ENCODE data around the gene SLC19A1. TPM values are rescaled to one million over a fixed set of nuclear protein-coding genes. Genes with fewer than 3 reads are reported as not detected.

SLC19A1 gene
- total RNA-seq, 5 donors from 2014 or later (not counting 1 experiment from before 2014, with no cell fraction given), result 10.4 to 19.2 (median 16.4) TPM

- no peak for ATAC-seq (replicated peaks in 1 of 4)
Observed at GRCh38 chr21:45491056-45491455, 51.2 kb downstream of the SLC19A1 start.

DNA sequence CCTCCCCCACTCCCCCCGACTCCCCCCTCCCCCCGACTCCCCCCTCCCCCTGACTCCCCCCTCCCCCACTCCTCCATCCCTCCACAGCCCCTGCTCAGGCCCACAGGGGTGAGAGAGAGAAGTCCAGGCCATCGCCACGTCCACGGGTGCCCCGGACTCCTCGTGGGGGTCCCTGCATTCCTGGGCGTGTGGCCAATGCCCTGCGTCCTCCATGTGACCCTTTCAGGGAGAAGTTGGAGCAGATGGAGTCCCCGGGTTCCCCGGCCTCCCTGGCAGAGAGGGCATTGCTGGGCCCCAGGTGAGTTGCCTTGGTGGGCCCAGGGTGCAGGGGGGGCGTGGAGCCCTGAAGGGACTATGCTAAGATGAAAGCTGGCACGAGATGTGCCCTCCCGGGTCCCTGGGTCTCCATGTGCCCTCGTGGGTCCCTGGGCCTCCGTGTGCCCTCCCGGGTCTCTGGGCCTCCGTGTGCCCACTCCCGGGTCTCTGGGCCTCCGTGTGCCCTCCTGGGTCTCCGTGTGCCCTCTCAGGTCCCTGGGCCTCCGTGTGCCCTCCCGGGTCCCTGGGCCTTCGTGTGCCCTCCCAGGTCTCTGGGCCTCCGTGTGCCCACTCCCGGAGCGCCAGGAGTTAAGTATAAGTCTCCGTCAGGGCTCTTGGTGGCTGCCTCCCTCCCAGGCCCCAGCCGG, 52.0 kb downstream of the SLC19A1 start:
- Mint-ChIP-seq H3K4me1 (peaks cover 0 to 4% (median 0%) of the 10 kb centered on the region in 3 donors), H3K36me3 (no peaks in the 10 kb centered on the region), H3K9me3 (no peaks in the 10 kb centered on the region), H3K27me3 (no peaks in the 10 kb centered on the region), H3K27ac (no peak overlapping the region), H3K4me3 (no peak overlapping the region)
- Histone ChIP-seq H3K27me3 (replicated peaks in 1 of 2; ENCODE audit: control insufficient read depth in 2 of 2, extremely low read depth in 1 of 2, insufficient read depth in 2 of 2, low read length in 1 of 2) (peaks cover 0 to 13% of the 10 kb centered on the region in 2 experiments), H3K4me1 (ENCODE audit: control insufficient read depth in 1 of 2, extremely low read depth in 1 of 2, insufficient read depth in 2 of 2, low read length in 2 of 2) (peaks cover 5 to 18% of the 10 kb centered on the region in 2 experiments), H3K27ac (ENCODE audit: low read length) (no peak overlapping the region), H3K9me3 (no peaks in the 10 kb centered on the region), H3K36me3 (ENCODE audit: control insufficient read depth in 2 of 2, extremely low read depth in 1 of 2, insufficient read depth in 1 of 2, low read length in 1 of 2) (peaks cover 0 to 5% of the 10 kb centered on the region in 2 donors), H3K4me3 (ENCODE audit: control insufficient read depth in 1 of 2, extremely low read depth in 1 of 2, low read length in 1 of 2) (no peak overlapping the region)
- POLR2A ChIA-PET, result no interaction called here
- no peak for ATAC-seq (replicated peaks in 1 of 4)
- CTCF ChIA-PET, result no interaction called here
- 83% methylated on average over 19 of the region's 29 CpGs for WGBS (ENCODE audit: insufficient coverage)
- no peak for DNase-seq

More at GRCh38 chr21:45491056-45491455, 51.2 kb downstream of the SLC19A1 start:
- Histone ChIP-seq H3K4me3 (ENCODE audit: control insufficient read depth in 1 of 2, extremely low read depth in 1 of 2, low read length in 1 of 2) (no peak overlapping the region), H3K9me3 (no peaks in the 10 kb centered on the region), H3K27me3 (replicated peaks in 1 of 2; ENCODE audit: control insufficient read depth in 2 of 2, extremely low read depth in 1 of 2, insufficient read depth in 2 of 2, low read length in 1 of 2) (peaks cover 0 to 13% of the 10 kb centered on the region in 2 experiments), H3K27ac (ENCODE audit: low read length) (no peak overlapping the region), H3K4me1 (ENCODE audit: control insufficient read depth in 1 of 2, extremely low read depth in 1 of 2, insufficient read depth in 2 of 2, low read length in 2 of 2) (peaks cover 5 to 18% of the 10 kb centered on the region in 2 experiments), H3K36me3 (ENCODE audit: control insufficient read depth in 2 of 2, extremely low read depth in 1 of 2, insufficient read depth in 1 of 2, low read length in 1 of 2) (peaks cover 0 to 5% of the 10 kb centered on the region in 2 donors)
- Mint-ChIP-seq H3K27ac (no peak overlapping the region), H3K4me3 (no peak overlapping the region), H3K4me1 (peaks cover 0 to 4% (median 0%) of the 10 kb centered on the region in 3 donors), H3K27me3 (no peaks in the 10 kb centered on the region), H3K36me3 (peaks cover 4% of the 10 kb centered on the region), H3K9me3 (no peaks in the 10 kb centered on the region)
- 95% methylated on average over 9 of the region's 20 CpGs for WGBS (ENCODE audit: insufficient coverage)
- ChIA-PET CTCF (no interaction called here), POLR2A (no interaction called here)
- DNase-seq, result no peak

- DNase-seq (no peak), ATAC-seq (replicated peaks in 1 of 4) (no peak)
- Histone ChIP-seq H3K4me1 (ENCODE audit: control insufficient read depth in 1 of 2, extremely low read depth in 1 of 2, insufficient read depth in 2 of 2, low read length in 2 of 2) (peaks cover 5 to 18% of the 10 kb centered on the region in 2 experiments), H3K9me3 (no peaks in the 10 kb centered on the region), H3K36me3 (ENCODE audit: control insufficient read depth in 2 of 2, extremely low read depth in 1 of 2, insufficient read depth in 1 of 2, low read length in 1 of 2) (peaks cover 0 to 5% of the 10 kb centered on the region in 2 donors), H3K27me3 (replicated peaks in 1 of 2; ENCODE audit: control insufficient read depth in 2 of 2, extremely low read depth in 1 of 2, insufficient read depth in 2 of 2, low read length in 1 of 2) (peaks cover 0 to 13% of the 10 kb centered on the region in 2 experiments), H3K27ac (ENCODE audit: low read length) (no peak overlapping the region), H3K4me3 (ENCODE audit: control insufficient read depth in 1 of 2, extremely low read depth in 1 of 2, low read length in 1 of 2) (no peak overlapping the region)
- Mint-ChIP-seq H3K27me3 (no peaks in the 10 kb centered on the region), H3K4me3 (no peak overlapping the region), H3K9me3 (no peaks in the 10 kb centered on the region), H3K4me1 (peaks cover 0 to 4% (median 0%) of the 10 kb centered on the region in 3 donors), H3K36me3 (peaks cover 1% of the 10 kb centered on the region), H3K27ac (no peak overlapping the region)
- ChIA-PET POLR2A (no interaction called here), CTCF (no interaction called here)
- no CpG with 5 or more reads among the region's 9 CpGs for WGBS (ENCODE audit: insufficient coverage)
Observed at GRCh38 chr21:45489722-45489982, 52.6 kb downstream of the SLC19A1 start.

- Mint-ChIP-seq H3K4me1 (peaks cover 0 to 8% (median 5%) of the 10 kb centered on the region in 3 donors), H3K27ac (no peak overlapping the region), H3K9me3 (peaks cover 0 to 5% (median 0%) of the 10 kb centered on the region in 3 donors), H3K36me3 (peaks cover 5% of the 10 kb centered on the region), H3K4me3 (no peak overlapping the region), H3K27me3 (no peaks in the 10 kb centered on the region)
- no peak overlapping the region for H3K27ac ChIP-seq (ENCODE audit: low read length)
- H3K4me3 ChIP-seq (ENCODE audit: control insufficient read depth in 1 of 2, extremely low read depth in 1 of 2, low read length in 1 of 2), result no peak overlapping the region
- WGBS (ENCODE audit: insufficient coverage), result 85% methylated on average over 31 of the region's 36 CpGs
- DNase-seq (no peak), ATAC-seq (replicated peaks in 1 of 4) (no peak)
- ChIA-PET CTCF (no interaction called here), POLR2A (no interaction called here)
- peaks cover 0 to 13% of the 10 kb centered on the region in 2 experiments for H3K27me3 ChIP-seq (replicated peaks in 1 of 2; ENCODE audit: control insufficient read depth in 2 of 2, extremely low read depth in 1 of 2, insufficient read depth in 2 of 2, low read length in 1 of 2)
- H3K9me3 ChIP-seq, result no peaks in the 10 kb centered on the region
- H3K36me3 ChIP-seq (ENCODE audit: control insufficient read depth in 2 of 2, extremely low read depth in 1 of 2, insufficient read depth in 1 of 2, low read length in 1 of 2), result peaks cover 0 to 5% of the 10 kb centered on the region in 2 donors
- peaks cover 5 to 21% of the 10 kb centered on the region in 2 experiments for H3K4me1 ChIP-seq (ENCODE audit: control insufficient read depth in 1 of 2, extremely low read depth in 1 of 2, insufficient read depth in 2 of 2, low read length in 2 of 2)
Observed at GRCh38 chr21:45488931-45489721, 53.1 kb downstream of the SLC19A1 start.

GRCh38 chr21:45487891-45488600, 54.2 kb downstream of the SLC19A1 start:
- Mint-ChIP-seq H3K36me3 (peaks cover 7% of the 10 kb centered on the region), H3K4me1 (peaks cover 0 to 14% (median 9%) of the 10 kb centered on the region in 3 donors), H3K27ac (no peak overlapping the region), H3K4me3 (no peak overlapping the region), H3K9me3 (peaks cover 0 to 5% (median 0%) of the 10 kb centered on the region in 3 donors), H3K27me3 (no peaks in the 10 kb centered on the region)
- Histone ChIP-seq H3K4me3 (ENCODE audit: control insufficient read depth in 1 of 2, extremely low read depth in 1 of 2, low read length in 1 of 2) (no peak overlapping the region), H3K4me1 (ENCODE audit: control insufficient read depth in 1 of 2, extremely low read depth in 1 of 2, insufficient read depth in 2 of 2, low read length in 2 of 2) (peaks cover 5 to 30% of the 10 kb centered on the region in 2 experiments), H3K9me3 (no peaks in the 10 kb centered on the region), H3K27ac (ENCODE audit: low read length) (no peak overlapping the region), H3K36me3 (ENCODE audit: control insufficient read depth in 2 of 2, extremely low read depth in 1 of 2, insufficient read depth in 1 of 2, low read length in 1 of 2) (peaks cover 0 to 5% of the 10 kb centered on the region in 2 donors), H3K27me3 (replicated peaks in 1 of 2; ENCODE audit: control insufficient read depth in 2 of 2, extremely low read depth in 1 of 2, insufficient read depth in 2 of 2, low read length in 1 of 2) (peaks cover 0 to 13% of the 10 kb centered on the region in 2 experiments)
- ChIA-PET POLR2A (no interaction called here), CTCF (no interaction called here)
- 86% methylated on average over 4 of the region's 18 CpGs for WGBS (ENCODE audit: insufficient coverage)
- ATAC-seq (replicated peaks in 1 of 4) (no peak), DNase-seq (no peak)

GRCh38 chr21:45487161-45487806, 55.0 kb downstream of the SLC19A1 start:
- peaks cover 0 to 5% of the 10 kb centered on the region in 2 donors for H3K36me3 ChIP-seq (ENCODE audit: control insufficient read depth in 2 of 2, extremely low read depth in 1 of 2, insufficient read depth in 1 of 2, low read length in 1 of 2)
- Mint-ChIP-seq H3K27ac (no peak overlapping the region), H3K9me3 (peaks cover 0 to 5% (median 0%) of the 10 kb centered on the region in 3 donors), H3K36me3 (peaks cover 7% of the 10 kb centered on the region), H3K4me1 (peaks cover 0 to 21% (median 14%) of the 10 kb centered on the region in 3 donors), H3K4me3 (no peak overlapping the region), H3K27me3 (no peaks in the 10 kb centered on the region)
- no peak for DNase-seq
- no peak overlapping the region for H3K4me3 ChIP-seq (ENCODE audit: control insufficient read depth in 1 of 2, extremely low read depth in 1 of 2, low read length in 1 of 2)
- H3K4me1 ChIP-seq (ENCODE audit: control insufficient read depth in 1 of 2, extremely low read depth in 1 of 2, insufficient read depth in 2 of 2, low read length in 2 of 2), result peaks cover 5 to 38% of the 10 kb centered on the region in 2 experiments
- no peaks in the 10 kb centered on the region for H3K9me3 ChIP-seq
- ChIA-PET CTCF (no interaction called here), POLR2A (no interaction called here)
- H3K27me3 ChIP-seq (replicated peaks in 1 of 2; ENCODE audit: control insufficient read depth in 2 of 2, extremely low read depth in 1 of 2, insufficient read depth in 2 of 2, low read length in 1 of 2), result peaks cover 0 to 13% of the 10 kb centered on the region in 2 experiments
- WGBS (ENCODE audit: insufficient coverage), result 91% methylated on average over 27 of the region's 33 CpGs
- H3K27ac ChIP-seq (ENCODE audit: low read length), result no peak overlapping the region
- no peak for ATAC-seq (replicated peaks in 1 of 4)

All from T-cell (primary cell).